ENCODE data around the gene SUN5. TPM values are rescaled to one million over a fixed set of nuclear protein-coding genes. Genes with fewer than 3 reads are reported as not detected.

SUN5 gene
- total and polyA plus RNA-seq, 2 of the 8 experiments (the other 6 are each of a cell fraction or from before 2014, with no cell fraction given) = not detected

DNA sequence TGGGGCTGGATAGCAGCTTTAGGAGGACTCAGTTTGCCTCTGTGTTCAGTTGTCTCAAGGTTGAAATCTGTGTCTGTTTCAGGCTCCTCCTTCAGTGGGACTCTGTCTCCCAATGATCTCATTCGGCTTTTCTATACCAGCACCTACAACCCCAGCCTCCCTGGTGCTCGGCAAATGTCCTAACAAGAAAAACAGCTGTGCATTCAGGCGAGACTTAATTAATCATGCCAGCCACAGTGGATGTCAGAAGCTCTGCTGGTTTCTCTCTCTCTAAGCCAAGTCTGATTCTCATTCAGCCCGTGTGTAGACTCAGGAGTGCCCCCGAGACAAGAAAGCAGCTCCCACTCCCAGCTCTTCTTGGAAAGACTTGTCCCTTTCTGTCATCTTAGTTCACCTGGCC is 46.8 kb downstream of the SUN5 start:
- Histone ChIP-seq H3K4me3 (ENCODE audit: extremely low read depth in 1 of 4, insufficient read depth in 2 of 4, low read depth in 3 of 4, low read length in 4 of 4) (no peak overlapping the region), H3K36me3 (ENCODE audit: control insufficient read depth in 2 of 4, insufficient read depth in 4 of 4, low read length in 3 of 4) (no peaks in the 10 kb centered on the region), H2BK20ac (ENCODE audit: low read length) (no peak overlapping the region), H4K8ac (ENCODE audit: extremely low read depth, insufficient read depth, low read length) (no peak overlapping the region), H2BK120ac (replicated peaks; ENCODE audit: low read depth, low read length) (no peak overlapping the region), H4K91ac (replicated peaks; ENCODE audit: insufficient read length, low read length) (no peak overlapping the region), H3K23ac (ENCODE audit: insufficient read length) (no peak overlapping the region), H3K4ac (replicated peaks; ENCODE audit: insufficient read length, low read depth, low read length) (no peak overlapping the region), H4K20me1 (replicated peaks in 1 of 2; ENCODE audit: control insufficient read depth in 1 of 2, insufficient read depth in 2 of 2, low read length in 2 of 2) (no peaks in the 10 kb centered on the region), H3K79me1 (ENCODE audit: low read depth, low read length) (no peaks in the 10 kb centered on the region), H3K9ac (replicated peaks in 1 of 4; ENCODE audit: extremely low read depth in 1 of 4, low read depth in 3 of 4, low read length in 3 of 4) (no peak overlapping the region), H3K4me1 (replicated peaks in 1 of 4; ENCODE audit: control insufficient read depth in 3 of 4, insufficient read depth in 4 of 4, low read length in 3 of 4) (no peaks in the 10 kb centered on the region; a peak in 1 of 7 replicates), H3K79me2 (ENCODE audit: control insufficient read depth in 1 of 2, insufficient read depth in 2 of 2, low read length in 2 of 2) (no peaks in the 10 kb centered on the region), H4K5ac (ENCODE audit: insufficient read length, low read depth, low read length) (no peak overlapping the region), H2BK5ac (ENCODE audit: low read depth, low read length) (no peak overlapping the region), H3K27me3 (replicated peaks in 1 of 4; ENCODE audit: control insufficient read depth in 3 of 4, extremely low read depth in 1 of 4, insufficient read depth in 3 of 4, low read length in 3 of 4) (peaks cover 0 to 16% (median 4%) of the 10 kb centered on the region in 4 experiments; a peak in 4 of 7 replicates), H3K14ac (ENCODE audit: insufficient read length) (no peak overlapping the region), H3K9me3 (ENCODE audit: insufficient read depth in 2 of 2, low read depth in 1 of 2, low read length in 1 of 2) (peaks cover 0 to 5% of the 10 kb centered on the region in 2 experiments; a peak in 1 of 4 replicates), H2AK5ac (ENCODE audit: low read depth, low read length) (no peak overlapping the region), H3K18ac (ENCODE audit: extremely low read depth, low read length) (no peak overlapping the region), H2BK12ac (ENCODE audit: low read depth, low read length) (no peak overlapping the region), H3K27ac (ENCODE audit: low read depth, low read length) (no peak overlapping the region), H3K4me2 (ENCODE audit: insufficient read depth in 1 of 2, low read depth in 2 of 2, low read length in 2 of 2) (no peak overlapping the region), H2AFZ (ENCODE audit: low read length) (no peak overlapping the region), H3K56ac (replicated peaks; ENCODE audit: insufficient read length, low read depth, low read length) (no peak overlapping the region), H2BK15ac (ENCODE audit: low read length) (no peak overlapping the region), H3K23me2 (ENCODE audit: low read depth, low read length) (no peaks in the 10 kb centered on the region)
- ChIA-PET POLR2A (ENCODE audit: partially characterized antibody) (no interaction called here), CTCF (ENCODE audit: partially characterized antibody) (interaction anchor here (0.6 to 2.8 kb wide), 5 partner anchors 12 to 269 kb away, joined by 3 to 18 read pairs (median 3); no protein-coding TSS in a partner anchor)
- FAIRE-seq (no peak), DNase-seq (ENCODE audit: low read depth in 1 of 2, low spot score in 2 of 2) (no peak)
- 90% methylated on average over 5 of the region's 5 CpGs; no CpG with 5 or more reads in 1 of the 2 experiments for WGBS, 2 experiments (ENCODE audit: extremely low coverage in 1 of 2, insufficient coverage in 1 of 2, insufficient read length in 1 of 2, insufficient replicate concordance in 2 of 2, low coverage in 1 of 2, low lambda C conversion rate in 2 of 2, missing lambda C conversion rate in 1 of 2)
- no peak for TF ChIP-seq SP2 (IDR thresholded peaks at IDR 0.05; ENCODE audit: low read length)
- no peak for TF ChIP-seq TEAD4 (IDR thresholded peaks at IDR 0.05; ENCODE audit: low read depth, low read length)
- TF ChIP-seq, protein P1, sequence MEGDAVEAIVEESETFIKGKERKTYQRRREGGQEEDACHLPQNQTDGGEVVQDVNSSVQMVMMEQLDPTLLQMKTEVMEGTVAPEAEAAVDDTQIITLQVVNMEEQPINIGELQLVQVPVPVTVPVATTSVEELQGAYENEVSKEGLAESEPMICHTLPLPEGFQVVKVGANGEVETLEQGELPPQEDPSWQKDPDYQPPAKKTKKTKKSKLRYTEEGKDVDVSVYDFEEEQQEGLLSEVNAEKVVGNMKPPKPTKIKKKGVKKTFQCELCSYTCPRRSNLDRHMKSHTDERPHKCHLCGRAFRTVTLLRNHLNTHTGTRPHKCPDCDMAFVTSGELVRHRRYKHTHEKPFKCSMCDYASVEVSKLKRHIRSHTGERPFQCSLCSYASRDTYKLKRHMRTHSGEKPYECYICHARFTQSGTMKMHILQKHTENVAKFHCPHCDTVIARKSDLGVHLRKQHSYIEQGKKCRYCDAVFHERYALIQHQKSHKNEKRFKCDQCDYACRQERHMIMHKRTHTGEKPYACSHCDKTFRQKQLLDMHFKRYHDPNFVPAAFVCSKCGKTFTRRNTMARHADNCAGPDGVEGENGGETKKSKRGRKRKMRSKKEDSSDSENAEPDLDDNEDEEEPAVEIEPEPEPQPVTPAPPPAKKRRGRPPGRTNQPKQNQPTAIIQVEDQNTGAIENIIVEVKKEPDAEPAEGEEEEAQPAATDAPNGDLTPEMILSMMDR (IDR thresholded peaks at IDR 0.05; ENCODE audit: control extremely low read depth in 1 of 3, insufficient read depth in 1 of 3, low read depth in 1 of 3, low read length in 3 of 3) = no peak
- no peak for TF ChIP-seq POLR2AphosphoS5 (IDR thresholded peaks at IDR 0.05; ENCODE audit: low read depth, low read length)
- no peak for TF ChIP-seq CBX8 (IDR thresholded peaks at IDR 0.05; ENCODE audit: borderline replicate concordance, low read depth, low read length)
- no peak for TF ChIP-seq SIN3A (conservative IDR thresholded peaks at IDR 0.05 in 1 of 2, IDR thresholded peaks at IDR 0.05 in 1 of 2; ENCODE audit: low read depth in 1 of 2, low read length in 2 of 2)
